ENCODE measurements around the gene SYVN1. TPM values are rescaled to one million over a fixed set of nuclear protein-coding genes. Genes with fewer than 3 reads are reported as not detected.
A peak's percentile ranks its signal among the peaks of the same experiment; 100 is the strongest.

Gene SYVN1
- total and polyA plus RNA-seq, 8 donors = 37.2 to 74.5 (median 47.1) TPM

GRCh38 chr11:65169164-65169641 is 34.9 kb upstream of the SYVN1 start:
- Histone ChIP-seq H3K36me3 (no peaks in the 10 kb centered on the region), H3K27ac (no peak overlapping the region), H3K4me3 (no peak overlapping the region), H3K4me1 (no peaks in the 10 kb centered on the region), H3K27me3 (no peaks in the 10 kb centered on the region), H3K9me3 (no peaks in the 10 kb centered on the region)
- TF ChIP-seq CTCF (IDR thresholded peaks at IDR 0.05) = no peak
- DNase-seq (no peak), ATAC-seq (no peak)
- intact Hi-C loops (cut with DNase I) = no loop called here

GRCh38 chr11:65167656-65168055 is 33.3 kb upstream of the SYVN1 start:
- no peaks in the 10 kb centered on the region for H3K9me3 ChIP-seq
- H3K27me3 ChIP-seq = no peaks in the 10 kb centered on the region
- H3K27ac ChIP-seq = no peak overlapping the region
- ATAC-seq (no peak), DNase-seq (no peak)
- intact Hi-C loops (cut with DNase I) = no loop called here
- no peak overlapping the region for H3K4me3 ChIP-seq
- no peaks in the 10 kb centered on the region for H3K36me3 ChIP-seq
- no peaks in the 10 kb centered on the region for H3K4me1 ChIP-seq
- no peak for TF ChIP-seq CTCF (IDR thresholded peaks at IDR 0.05)

- Histone ChIP-seq H3K4me3 (no peak overlapping the region), H3K27me3 (no peaks in the 10 kb centered on the region), H3K9me3 (no peaks in the 10 kb centered on the region), H3K27ac (no peak overlapping the region), H3K4me1 (no peaks in the 10 kb centered on the region), H3K36me3 (no peaks in the 10 kb centered on the region)
- no peak for DNase-seq
- ATAC-seq = no peak
- no peak for TF ChIP-seq CTCF (IDR thresholded peaks at IDR 0.05)
- intact Hi-C loops (cut with DNase I) = no loop called here
Observed at GRCh38 chr11:65166893-65167292, 32.6 kb upstream of the SYVN1 start.

- peak in 2 of 4 donors; percentile 54 to 66 for DNase-seq
- no peaks in the 10 kb centered on the region for H3K27me3 ChIP-seq
- H3K36me3 ChIP-seq = no peaks in the 10 kb centered on the region
- intact Hi-C loops (cut with DNase I) = no loop called here
- no peaks in the 10 kb centered on the region for H3K4me1 ChIP-seq
- H3K9me3 ChIP-seq = no peaks in the 10 kb centered on the region
- H3K4me3 ChIP-seq = no peak overlapping the region
- peak; percentile 51 for ATAC-seq
- TF ChIP-seq CTCF (IDR thresholded peaks at IDR 0.05) = no peak
- peak overlapping the region in 1 of 2 donors; percentile 53 for H3K27ac ChIP-seq
Observed at GRCh38 chr11:65165410-65166317, 31.3 kb upstream of the SYVN1 start.

- DNase-seq (no peak), ATAC-seq (no peak)
- Histone ChIP-seq H3K4me3 (no peak overlapping the region), H3K4me1 (no peaks in the 10 kb centered on the region), H3K36me3 (no peaks in the 10 kb centered on the region), H3K27ac (no peak overlapping the region), H3K27me3 (no peaks in the 10 kb centered on the region), H3K9me3 (no peaks in the 10 kb centered on the region)
- TF ChIP-seq CTCF (IDR thresholded peaks at IDR 0.05) = no peak
- intact Hi-C loops (cut with DNase I) = no loop called here
Observed at GRCh38 chr11:65163684-65164083, 29.4 kb upstream of the SYVN1 start.
